A673 (cell line): Measurements from ENCODE around the gene ITPR2.

Source experiments
- CTCF ChIP-seq: fragments of 300-800, 200-600 bp; sonication (generic); conservative IDR thresholded peaks from 2 replicates; pipeline ENCODE4 v1.5.1; 2017; ENCODE audit warnings: low read depth, mild to moderate bottlenecking, antibody characterized with exemption, low read length, moderate library complexity, mixed read lengths
- EZH2 ChIP-seq: fragments of 200-600 bp; sonication (generic); IDR thresholded peaks from 2 replicates; pipeline ENCODE4 v1.6.1; 2017; ENCODE audit warnings: borderline replicate concordance, low read depth, mild to moderate bottlenecking, mixed read lengths, antibody characterized with exemption, low read length; ENCODE audit not compliant: poor library complexity, severe bottlenecking

GRCh38 chr12:26647088-26647487 lies 185.9 kb downstream of the ITPR2 start:
- TF ChIP-seq CTCF, result no peak
- TF ChIP-seq EZH2, result no peak
